Endothelial cell of umbilical vein (primary cell): ENCODE results near the gene PLCH1.

Experiments
- CTCF ChIP-seq, 2 donors: IDR thresholded peaks; 1 replicate in 1 of 2; 2 replicates in 1 of 2; pipeline ENCODE4 v1.5.1; 2011; ENCODE audit warnings: low read length in 2 of 2, mild to moderate bottlenecking in 2 of 2, moderate library complexity in 2 of 2, control low read depth in 1 of 2, inconsistent platforms in 1 of 2, low read depth in 1 of 2; ENCODE audit not compliant: insufficient read depth in 1 of 2; ENCODE audit errors: extremely low read depth in 1 of 2
- EZH2 ChIP-seq: IDR thresholded peaks from 2 replicates; pipeline ENCODE4 v1.6.1; 2012; ENCODE audit warnings: borderline replicate concordance, low read depth, mild to moderate bottlenecking, moderate library complexity, low read length, inconsistent platforms; ENCODE audit not compliant: severe bottlenecking
- FOS ChIP-seq: IDR thresholded peaks from 2 replicates; pipeline ENCODE4 v1.6.1; 2011; ENCODE audit warnings: mild to moderate bottlenecking, low read length, moderate library complexity, borderline replicate concordance; ENCODE audit not compliant: insufficient read depth
- JUN ChIP-seq: IDR thresholded peaks from 2 replicates; pipeline ENCODE4 v1.6.1; 2011; ENCODE audit warnings: borderline replicate concordance, low read depth; ENCODE audit not compliant: insufficient read length, insufficient read depth
- MYC ChIP-seq: IDR thresholded peaks from one replicate; pipeline ENCODE4 v1.6.1; 2011; ENCODE audit warnings: mild to moderate bottlenecking, low read depth, low read length
- POLR2AphosphoS5 ChIP-seq: IDR thresholded peaks from 2 replicates; pipeline ENCODE4 v1.6.1; 2012; ENCODE audit warnings: low read depth, mild to moderate bottlenecking, control low read depth, low read length, moderate library complexity; ENCODE audit not compliant: insufficient read depth

GRCh38 chr3:155457591-155457990, 287.3 kb downstream of the PLCH1 start:
- no peak for TF ChIP-seq CTCF (IDR thresholded peaks at IDR 0.05; ENCODE audit: extremely low read depth in 1 of 2, insufficient read depth in 1 of 2, low read depth in 1 of 2, low read length in 2 of 2)
- no peak for TF ChIP-seq POLR2AphosphoS5
- no peak for TF ChIP-seq FOS
- TF ChIP-seq MYC = no peak
- TF ChIP-seq EZH2 = no peak
- no peak for TF ChIP-seq JUN
